ENCODE measurements around the gene DNAJB8. TPM values are rescaled to one million over a fixed set of nuclear protein-coding genes. Genes with fewer than 3 reads are reported as not detected.

DNAJB8 gene
- total and polyA plus RNA-seq, 9 of the 15 experiments (the other 6 are each of a cell fraction or from before 2014, with no cell fraction given), result not detected

DNA sequence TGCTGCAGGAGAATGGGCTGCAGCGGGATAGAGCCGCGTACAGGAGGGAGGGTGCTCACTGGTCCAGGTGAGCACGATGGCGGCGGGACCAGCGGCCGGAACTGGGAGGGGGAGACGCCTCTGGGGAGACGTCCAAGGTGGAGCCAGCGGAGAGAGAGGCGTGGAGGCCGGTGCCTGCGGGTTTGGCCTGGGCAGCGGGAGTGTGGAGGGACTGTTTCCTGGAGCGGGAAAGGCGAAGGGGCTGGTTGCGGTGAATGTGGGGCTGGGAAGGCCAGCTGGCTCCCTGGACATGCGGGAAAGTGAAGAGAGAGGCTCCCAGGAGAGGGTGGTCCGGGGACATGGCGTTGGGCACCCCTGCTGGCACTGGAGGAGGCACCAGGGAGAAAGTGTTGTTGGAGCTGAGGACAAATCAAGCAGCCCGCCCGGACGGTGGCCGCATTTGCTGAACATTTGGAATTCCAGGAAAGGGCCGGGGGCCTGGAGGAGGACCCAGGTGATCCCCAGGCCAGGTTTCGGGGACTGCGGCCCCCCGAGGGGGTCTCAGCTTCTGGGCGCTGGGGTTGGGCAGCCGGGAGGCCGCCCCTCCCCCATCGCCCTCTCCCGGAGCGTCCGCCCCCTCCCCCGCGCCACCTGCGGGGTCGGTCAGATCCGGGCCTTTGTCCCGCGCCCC lies 34.3 kb downstream of the DNAJB8 start:
- Histone ChIP-seq H3K9me3 (replicated peaks; ENCODE audit: control insufficient read depth, insufficient read depth, low read depth, low read length) (no peaks in the 10 kb centered on the region), H3K36me3 (ENCODE audit: control insufficient read depth, insufficient read depth, low read length) (no peaks in the 10 kb centered on the region), H3K27ac (ENCODE audit: extremely low read depth, low read depth, low read length) (no peak overlapping the region), H3K9me1 (ENCODE audit: control insufficient read depth, insufficient read depth, low read length) (no peaks in the 10 kb centered on the region), H3K79me2 (ENCODE audit: control insufficient read depth, insufficient read depth, low read length) (no peaks in the 10 kb centered on the region), H3K4me1 (replicated peaks in 1 of 2; ENCODE audit: control insufficient read depth in 2 of 2, insufficient read depth in 2 of 2, low read length in 2 of 2) (peaks cover 7 to 58% of the 10 kb centered on the region in 2 experiments), H3K27me3 (ENCODE audit: control insufficient read depth in 2 of 2, insufficient read depth in 2 of 2, low read length in 2 of 2) (no peaks in the 10 kb centered on the region), H3K4me3 (0 out of 2 replicates have a peak overlapping the region, but pooled peaks have one; percentile 4), H2AFZ (ENCODE audit: low read depth, low read length) (peak overlapping the region; percentile 72), H4K20me1 (replicated peaks; ENCODE audit: control insufficient read depth, insufficient read depth, low read length) (no peaks in the 10 kb centered on the region), H3K4me2 (ENCODE audit: insufficient read depth, low read length) (peak overlapping the region; percentile 41; the same call in 1 of the 2 replicates), H3K9ac (ENCODE audit: insufficient read depth in 1 of 2, low read depth in 2 of 2, low read length in 2 of 2) (peak overlapping the region; percentile 34 to 83; a peak in 3 of 4 replicates)
- BruUV-seq (replicated peaks), result no TSS peak
- POLR2A ChIA-PET, result no interaction called here
- WGBS (ENCODE audit: insufficient coverage, low coverage, missing lambda C conversion rate), result 62% methylated on average over 11 of the region's 43 CpGs
- FAIRE-seq, result no peak
- in situ Hi-C loops (cut with MboI), result no loop called here
- peak in 2 of 4 experiments; percentile 29 to 36 for DNase-seq (ENCODE audit: extremely low read depth in 1 of 4, low spot score in 3 of 4)
- ATAC-seq, result peak; percentile 33
- CTCF ChIA-PET (ENCODE audit: low intra/inter-chr PET ratio), result no interaction called here
- intact Hi-C loops (cut with micrococcal nuclease), result loop anchor here (10.0 kb wide), 2 partner anchors 152 to 258 kb away; no protein-coding TSS in a partner anchor
- TF ChIP-seq MAFG (tag; conservative IDR thresholded peaks at IDR 0.05), result no peak
- TF ChIP-seq ZBED1 (IDR thresholded peaks at IDR 0.05), result no peak
- TF ChIP-seq ILK (tag; IDR thresholded peaks at IDR 0.05; ENCODE audit: borderline replicate concordance, low read depth), result no peak
- 0 out of 4 replicates have a peak, but pooled peaks of 1 of the 2 experiments have one; percentile 14 for TF ChIP-seq MAZ (CRISPR knock-in tag; conservative IDR thresholded peaks at IDR 0.05 in 1 of 2, IDR thresholded peaks at IDR 0.05 in 1 of 2)
- peak; percentile 35; the same call in 1 of the 2 replicates for TF ChIP-seq ZFX (CRISPR knock-in tag; IDR thresholded peaks at IDR 0.05)
- peak in 1 of 3 experiments; percentile 27 for TF ChIP-seq YY1 (IDR thresholded peaks at IDR 0.05; ENCODE audit: borderline replicate concordance in 1 of 3, control insufficient read depth in 1 of 3, extremely low read depth in 1 of 3, insufficient read depth in 3 of 3, insufficient read length in 1 of 3, insufficient replicate concordance in 2 of 3, low read depth in 1 of 3, low read length in 2 of 3)
- TF ChIP-seq, protein P1, sequence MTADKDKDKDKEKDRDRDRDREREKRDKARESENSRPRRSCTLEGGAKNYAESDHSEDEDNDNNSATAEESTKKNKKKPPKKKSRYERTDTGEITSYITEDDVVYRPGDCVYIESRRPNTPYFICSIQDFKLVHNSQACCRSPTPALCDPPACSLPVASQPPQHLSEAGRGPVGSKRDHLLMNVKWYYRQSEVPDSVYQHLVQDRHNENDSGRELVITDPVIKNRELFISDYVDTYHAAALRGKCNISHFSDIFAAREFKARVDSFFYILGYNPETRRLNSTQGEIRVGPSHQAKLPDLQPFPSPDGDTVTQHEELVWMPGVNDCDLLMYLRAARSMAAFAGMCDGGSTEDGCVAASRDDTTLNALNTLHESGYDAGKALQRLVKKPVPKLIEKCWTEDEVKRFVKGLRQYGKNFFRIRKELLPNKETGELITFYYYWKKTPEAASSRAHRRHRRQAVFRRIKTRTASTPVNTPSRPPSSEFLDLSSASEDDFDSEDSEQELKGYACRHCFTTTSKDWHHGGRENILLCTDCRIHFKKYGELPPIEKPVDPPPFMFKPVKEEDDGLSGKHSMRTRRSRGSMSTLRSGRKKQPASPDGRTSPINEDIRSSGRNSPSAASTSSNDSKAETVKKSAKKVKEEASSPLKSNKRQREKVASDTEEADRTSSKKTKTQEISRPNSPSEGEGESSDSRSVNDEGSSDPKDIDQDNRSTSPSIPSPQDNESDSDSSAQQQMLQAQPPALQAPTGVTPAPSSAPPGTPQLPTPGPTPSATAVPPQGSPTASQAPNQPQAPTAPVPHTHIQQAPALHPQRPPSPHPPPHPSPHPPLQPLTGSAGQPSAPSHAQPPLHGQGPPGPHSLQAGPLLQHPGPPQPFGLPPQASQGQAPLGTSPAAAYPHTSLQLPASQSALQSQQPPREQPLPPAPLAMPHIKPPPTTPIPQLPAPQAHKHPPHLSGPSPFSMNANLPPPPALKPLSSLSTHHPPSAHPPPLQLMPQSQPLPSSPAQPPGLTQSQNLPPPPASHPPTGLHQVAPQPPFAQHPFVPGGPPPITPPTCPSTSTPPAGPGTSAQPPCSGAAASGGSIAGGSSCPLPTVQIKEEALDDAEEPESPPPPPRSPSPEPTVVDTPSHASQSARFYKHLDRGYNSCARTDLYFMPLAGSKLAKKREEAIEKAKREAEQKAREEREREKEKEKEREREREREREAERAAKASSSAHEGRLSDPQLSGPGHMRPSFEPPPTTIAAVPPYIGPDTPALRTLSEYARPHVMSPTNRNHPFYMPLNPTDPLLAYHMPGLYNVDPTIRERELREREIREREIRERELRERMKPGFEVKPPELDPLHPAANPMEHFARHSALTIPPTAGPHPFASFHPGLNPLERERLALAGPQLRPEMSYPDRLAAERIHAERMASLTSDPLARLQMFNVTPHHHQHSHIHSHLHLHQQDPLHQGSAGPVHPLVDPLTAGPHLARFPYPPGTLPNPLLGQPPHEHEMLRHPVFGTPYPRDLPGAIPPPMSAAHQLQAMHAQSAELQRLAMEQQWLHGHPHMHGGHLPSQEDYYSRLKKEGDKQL (CRISPR knock-in tag; IDR thresholded peaks at IDR 0.05; ENCODE audit: borderline replicate concordance), result no peak
- TF ChIP-seq RBFOX2 (IDR thresholded peaks at IDR 0.05; ENCODE audit: low read depth, low read length), result peak; percentile 19; the same call in 1 of the 2 replicates
- TF ChIP-seq, protein P2, sequence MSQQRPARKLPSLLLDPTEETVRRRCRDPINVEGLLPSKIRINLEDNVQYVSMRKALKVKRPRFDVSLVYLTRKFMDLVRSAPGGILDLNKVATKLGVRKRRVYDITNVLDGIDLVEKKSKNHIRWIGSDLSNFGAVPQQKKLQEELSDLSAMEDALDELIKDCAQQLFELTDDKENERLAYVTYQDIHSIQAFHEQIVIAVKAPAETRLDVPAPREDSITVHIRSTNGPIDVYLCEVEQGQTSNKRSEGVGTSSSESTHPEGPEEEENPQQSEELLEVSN (IDR thresholded peaks at IDR 0.05; ENCODE audit: borderline replicate concordance in 1 of 2, extremely low read depth in 1 of 2, insufficient read depth in 1 of 2, insufficient read length in 1 of 2, low read depth in 1 of 2, low read length in 1 of 2, poor library complexity in 1 of 2, severe bottlenecking in 1 of 2), result peak in 1 of 2 experiments; percentile 7
- TF ChIP-seq, protein P3, sequence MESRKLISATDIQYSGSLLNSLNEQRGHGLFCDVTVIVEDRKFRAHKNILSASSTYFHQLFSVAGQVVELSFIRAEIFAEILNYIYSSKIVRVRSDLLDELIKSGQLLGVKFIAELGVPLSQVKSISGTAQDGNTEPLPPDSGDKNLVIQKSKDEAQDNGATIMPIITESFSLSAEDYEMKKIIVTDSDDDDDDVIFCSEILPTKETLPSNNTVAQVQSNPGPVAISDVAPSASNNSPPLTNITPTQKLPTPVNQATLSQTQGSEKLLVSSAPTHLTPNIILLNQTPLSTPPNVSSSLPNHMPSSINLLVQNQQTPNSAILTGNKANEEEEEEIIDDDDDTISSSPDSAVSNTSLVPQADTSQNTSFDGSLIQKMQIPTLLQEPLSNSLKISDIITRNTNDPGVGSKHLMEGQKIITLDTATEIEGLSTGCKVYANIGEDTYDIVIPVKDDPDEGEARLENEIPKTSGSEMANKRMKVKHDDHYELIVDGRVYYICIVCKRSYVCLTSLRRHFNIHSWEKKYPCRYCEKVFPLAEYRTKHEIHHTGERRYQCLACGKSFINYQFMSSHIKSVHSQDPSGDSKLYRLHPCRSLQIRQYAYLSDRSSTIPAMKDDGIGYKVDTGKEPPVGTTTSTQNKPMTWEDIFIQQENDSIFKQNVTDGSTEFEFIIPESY (CRISPR knock-in tag; IDR thresholded peaks at IDR 0.05), result peak; percentile 91

Data from K562 (cell line).